Hepatocyte (in vitro differentiated cells): ENCODE data around the gene ARHGAP33. TPM values are rescaled to one million over a fixed set of nuclear protein-coding genes. Genes with fewer than 3 reads are reported as not detected.

Experiments
- DNase-seq: peaks from one replicate; pipeline ENCODE4 v3.0.0-alpha.2; 2016; ENCODE audit warnings: low spot score
- H2AFZ ChIP-seq: fragments of 200-600 bp; sonication (generic); 2 replicates; pipeline ENCODE4 v1.6.0; 2016; ENCODE audit warnings: antibody characterized with exemption, mild to moderate bottlenecking
- H3K27ac ChIP-seq: fragments of 200-600 bp; sonication (generic); 2 replicates; pipeline ENCODE4 v1.5.1; 2016; ENCODE audit warnings: mild to moderate bottlenecking
- H3K27me3 ChIP-seq: fragments of 200-600 bp; sonication (generic); 2 replicates; pipeline ENCODE4 v1.6.1; 2016
- H3K36me3 ChIP-seq: fragments of 200-600 bp; sonication (generic); replicated peaks from 2 replicates; pipeline ENCODE4 v1.5.1; 2016; ENCODE audit warnings: low read depth; ENCODE audit not compliant: insufficient read depth
- H3K4me1 ChIP-seq: fragments of 200-600 bp; sonication (generic); 2 replicates; pipeline ENCODE4 v1.5.1; 2016; ENCODE audit warnings: mild to moderate bottlenecking, moderate library complexity; ENCODE audit not compliant: insufficient read depth
- H3K4me2 ChIP-seq: fragments of 200-600 bp; sonication (generic); 2 replicates; pipeline ENCODE4 v1.6.0; 2016
- H3K4me3 ChIP-seq: fragments of 200-600 bp; sonication (generic); 2 replicates; pipeline ENCODE4 v1.5.1; 2016; ENCODE audit warnings: mild to moderate bottlenecking
- H3K79me2 ChIP-seq: fragments of 200-600 bp; sonication (generic); 2 replicates; pipeline ENCODE4 v1.6.0; 2017; ENCODE audit warnings: mild to moderate bottlenecking
- H3K9me2 ChIP-seq: fragments of 200-600 bp; sonication (generic); replicated peaks from 2 replicates; pipeline ENCODE4 v1.6.0; 2017; ENCODE audit warnings: mild to moderate bottlenecking; ENCODE audit not compliant: insufficient read depth
- H3K9me3 ChIP-seq: fragments of 200-600 bp; sonication (generic); 2 replicates; pipeline ENCODE4 v1.5.1; 2016; ENCODE audit warnings: low read depth, mild to moderate bottlenecking
- H4K20me1 ChIP-seq: fragments of 200-600 bp; sonication (generic); 2 replicates; pipeline ENCODE4 v1.6.0; 2016; ENCODE audit warnings: mild to moderate bottlenecking; ENCODE audit not compliant: insufficient read depth, poor library complexity, severe bottlenecking
- EZH2 ChIP-seq: fragments of 200-600 bp; sonication (generic); IDR thresholded peaks from 2 replicates; pipeline ENCODE4 v1.6.1; 2016; ENCODE audit warnings: antibody characterized with exemption, mild to moderate bottlenecking, borderline replicate concordance
- EZH2phosphoT487 ChIP-seq: fragments of 200-600 bp; sonication (generic); IDR thresholded peaks from one replicate; pipeline ENCODE4 v1.6.1; 2018; ENCODE audit warnings: antibody characterized with exemption, mild to moderate bottlenecking, low read depth, moderate library complexity; ENCODE audit not compliant: unreplicated experiment, severe bottlenecking
- WGBS: methylation state at CpG from one replicate; pipeline ENCODE4 v1.1.6; 2016; ENCODE audit warnings: low lambda C conversion rate; ENCODE audit errors: missing lambda C conversion rate; 5-methylcytosine and 5-hydroxymethylcytosine counted together
- polyA plus RNA-seq: library from polyadenylated mRNA; unstranded; fragments of >200 nt; fragmentation: Nextera tagmentation; extraction: Ambion mirVana; gene quantifications from 2 replicates; pipeline ENCODE4 v1.2.1, GENCODE V29; 2016
- total RNA-seq: library from RNA; depleted of rRNA; stranded (reverse); fragments of >200 nt; gene quantifications from 2 replicates; pipeline ENCODE4 v1.2.3, GENCODE V29; 2014
- TF ChIP-seq, protein P1 (sequence below): fragments of 200-600 bp; sonication (generic); IDR thresholded peaks from 2 replicates; pipeline ENCODE4 v1.5.1; 2016; ENCODE audit warnings: antibody characterized with exemption, mild to moderate bottlenecking; ENCODE audit not compliant: poor library complexity

The ARHGAP33 gene
- total and polyA plus RNA-seq, 2 experiments from 2014 or later, result 6.7 to 7.9 TPM

DNA sequence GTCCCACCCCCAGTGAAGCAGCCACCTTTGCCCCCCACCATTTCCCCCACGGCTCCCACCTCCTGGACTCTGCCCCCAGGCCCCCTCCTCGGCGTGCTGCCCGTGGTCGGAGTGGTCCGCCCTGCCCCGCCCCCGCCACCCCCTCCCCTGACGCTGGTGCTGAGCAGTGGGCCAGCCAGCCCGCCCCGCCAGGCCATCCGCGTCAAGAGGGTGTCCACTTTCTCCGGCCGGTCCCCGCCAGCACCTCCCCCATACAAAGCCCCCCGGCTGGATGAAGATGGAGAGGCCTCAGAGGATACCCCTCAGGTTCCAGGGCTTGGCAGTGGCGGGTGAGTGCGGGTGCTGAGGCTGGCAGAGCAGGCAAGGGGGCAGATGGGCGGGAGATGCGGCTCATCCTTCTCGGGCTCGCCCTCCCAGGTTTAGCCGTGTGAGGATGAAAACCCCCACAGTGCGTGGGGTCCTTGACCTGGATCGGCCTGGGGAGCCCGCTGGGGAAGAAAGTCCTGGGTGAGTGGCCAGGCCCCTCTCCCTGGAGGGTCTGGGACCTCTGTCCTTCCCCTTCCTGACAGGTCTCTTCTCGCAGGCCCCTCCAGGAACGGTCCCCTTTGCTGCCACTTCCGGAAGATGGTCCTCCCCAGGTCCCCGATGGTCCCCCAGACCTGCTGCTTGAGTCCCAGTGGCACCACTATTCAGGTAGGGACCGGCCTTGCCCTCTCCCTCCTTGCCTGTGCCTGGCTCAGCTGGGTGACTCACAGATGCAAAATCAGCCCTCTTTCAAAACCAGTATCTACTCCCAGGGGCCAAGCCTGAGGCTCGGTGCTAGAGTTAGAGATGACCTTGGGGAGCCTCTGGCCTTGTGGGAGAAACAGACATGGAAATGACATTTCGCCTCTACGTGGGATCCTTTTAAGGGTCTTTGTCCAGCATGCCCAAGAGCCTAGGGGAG, 41.9 kb upstream of the ARHGAP33 start:
- Histone ChIP-seq H3K27ac (no peak overlapping the region), H4K20me1 (no peaks in the 10 kb centered on the region), H3K4me1 (no peaks in the 10 kb centered on the region), H3K9me3 (no peaks in the 10 kb centered on the region), H3K9me2 (no peaks in the 10 kb centered on the region), H2AFZ (no peak overlapping the region), H3K27me3 (no peaks in the 10 kb centered on the region), H3K36me3 (no peaks in the 10 kb centered on the region), H3K4me2 (no peak overlapping the region), H3K4me3 (no peak overlapping the region), H3K79me2 (no peaks in the 10 kb centered on the region)
- DNase-seq, result no peak
- 96% methylated on average over 22 of the region's 35 CpGs for WGBS
- TF ChIP-seq EZH2, result no peak
- TF ChIP-seq EZH2phosphoT487, result no peak
- TF ChIP-seq, protein P1, sequence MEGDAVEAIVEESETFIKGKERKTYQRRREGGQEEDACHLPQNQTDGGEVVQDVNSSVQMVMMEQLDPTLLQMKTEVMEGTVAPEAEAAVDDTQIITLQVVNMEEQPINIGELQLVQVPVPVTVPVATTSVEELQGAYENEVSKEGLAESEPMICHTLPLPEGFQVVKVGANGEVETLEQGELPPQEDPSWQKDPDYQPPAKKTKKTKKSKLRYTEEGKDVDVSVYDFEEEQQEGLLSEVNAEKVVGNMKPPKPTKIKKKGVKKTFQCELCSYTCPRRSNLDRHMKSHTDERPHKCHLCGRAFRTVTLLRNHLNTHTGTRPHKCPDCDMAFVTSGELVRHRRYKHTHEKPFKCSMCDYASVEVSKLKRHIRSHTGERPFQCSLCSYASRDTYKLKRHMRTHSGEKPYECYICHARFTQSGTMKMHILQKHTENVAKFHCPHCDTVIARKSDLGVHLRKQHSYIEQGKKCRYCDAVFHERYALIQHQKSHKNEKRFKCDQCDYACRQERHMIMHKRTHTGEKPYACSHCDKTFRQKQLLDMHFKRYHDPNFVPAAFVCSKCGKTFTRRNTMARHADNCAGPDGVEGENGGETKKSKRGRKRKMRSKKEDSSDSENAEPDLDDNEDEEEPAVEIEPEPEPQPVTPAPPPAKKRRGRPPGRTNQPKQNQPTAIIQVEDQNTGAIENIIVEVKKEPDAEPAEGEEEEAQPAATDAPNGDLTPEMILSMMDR, result no peak

DNA sequence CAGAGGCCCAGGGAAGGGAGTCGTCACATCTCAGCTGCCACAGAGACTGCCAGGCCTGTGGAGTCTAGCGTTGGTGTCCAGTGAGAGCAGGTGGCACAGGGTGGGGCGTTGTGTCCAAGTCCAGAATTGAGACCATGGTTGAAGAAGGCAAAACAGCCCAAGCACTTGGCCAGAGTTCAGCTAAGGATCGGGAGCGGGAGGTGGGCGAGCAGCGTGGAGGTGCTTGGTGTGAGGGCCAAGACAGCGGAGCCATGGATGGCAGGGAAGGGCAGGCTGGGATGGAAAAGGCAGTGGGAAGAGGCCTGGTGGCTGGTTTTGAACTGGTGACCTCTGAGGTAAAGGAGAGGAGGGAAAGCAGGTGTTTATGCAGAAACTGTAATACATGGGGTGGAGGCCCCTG, 41.1 kb upstream of the ARHGAP33 start:
- Histone ChIP-seq H4K20me1 (no peaks in the 10 kb centered on the region), H3K4me1 (no peaks in the 10 kb centered on the region), H3K9me2 (no peaks in the 10 kb centered on the region), H3K9me3 (no peaks in the 10 kb centered on the region), H3K36me3 (no peaks in the 10 kb centered on the region), H3K4me3 (no peak overlapping the region), H3K79me2 (no peaks in the 10 kb centered on the region), H3K4me2 (no peak overlapping the region), H3K27ac (no peak overlapping the region), H3K27me3 (no peaks in the 10 kb centered on the region), H2AFZ (no peak overlapping the region)
- TF ChIP-seq, protein P1, result no peak
- TF ChIP-seq EZH2phosphoT487 (no peak), EZH2 (no peak)
- no peak for DNase-seq
- WGBS, result 97% methylated on average over 8 of the region's 8 CpGs

DNA sequence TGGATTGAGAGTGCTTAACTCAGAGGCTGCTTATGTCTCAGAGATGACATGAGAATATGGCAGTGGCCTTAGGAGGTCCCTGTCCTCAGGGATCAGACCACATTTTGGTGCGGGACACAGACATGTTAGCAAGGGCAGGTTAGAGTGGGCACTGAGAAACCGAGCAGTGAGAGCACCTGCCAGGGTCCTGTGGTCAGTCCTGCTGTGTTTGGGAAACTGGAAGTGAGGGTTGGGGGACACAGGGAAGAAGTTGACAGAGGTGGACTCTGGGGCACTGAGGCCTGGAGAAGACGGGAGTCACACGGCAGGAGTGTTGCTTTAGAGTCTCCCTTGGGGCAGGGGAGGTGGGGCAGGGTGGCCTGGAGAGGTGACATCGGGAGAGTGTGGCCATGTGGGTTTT, 40.5 kb upstream of the ARHGAP33 start:
- 91% methylated on average over 4 of the region's 5 CpGs for WGBS
- H4K20me1 ChIP-seq, result no peaks in the 10 kb centered on the region
- TF ChIP-seq EZH2 (no peak), EZH2phosphoT487 (no peak)
- TF ChIP-seq, protein P1, result no peak
- H3K9me3 ChIP-seq, result no peaks in the 10 kb centered on the region
- H3K27ac ChIP-seq, result no peak overlapping the region
- no peak overlapping the region for H2AFZ ChIP-seq
- H3K4me1 ChIP-seq, result no peaks in the 10 kb centered on the region
- no peaks in the 10 kb centered on the region for H3K27me3 ChIP-seq
- DNase-seq, result no peak
- H3K4me2 ChIP-seq, result no peak overlapping the region
- H3K79me2 ChIP-seq, result no peaks in the 10 kb centered on the region
- no peak overlapping the region for H3K4me3 ChIP-seq
- H3K36me3 ChIP-seq, result no peaks in the 10 kb centered on the region
- H3K9me2 ChIP-seq, result no peaks in the 10 kb centered on the region
